ENCODE results near the gene NAB2. TPM values are rescaled to one million over a fixed set of nuclear protein-coding genes. Genes with fewer than 3 reads are reported as not detected.

The NAB2 gene
- total RNA-seq, 1 experiment from 2014 or later = 17.4 TPM

- no TSS peak for BruUV-seq (replicated peaks)
- Histone ChIP-seq H3K9me3 (ENCODE audit: low read length) (no peaks in the 10 kb centered on the region), H3K4me1 (ENCODE audit: insufficient read depth, low read length) (no peaks in the 10 kb centered on the region), H3K27ac (ENCODE audit: low read length) (no peak overlapping the region), H3K4me3 (ENCODE audit: low read length) (no peak overlapping the region), H3K9ac (ENCODE audit: low read length) (no peak overlapping the region), H3K4me2 (ENCODE audit: low read length) (no peak overlapping the region), H3K27me3 (ENCODE audit: low read length) (peaks cover 43% of the 10 kb centered on the region), H2AFZ (ENCODE audit: low read length) (no peak overlapping the region), H3K79me2 (ENCODE audit: low read length) (no peaks in the 10 kb centered on the region), H3K9me2 (replicated peaks; ENCODE audit: low read length) (no peaks in the 10 kb centered on the region), H4K20me1 (ENCODE audit: low read length) (no peaks in the 10 kb centered on the region), H3K36me3 (ENCODE audit: low read depth, low read length) (no peaks in the 10 kb centered on the region), H3F3A (ENCODE audit: low read length, unreplicated experiment) (no peaks in the 10 kb centered on the region)
- no peak for DNase-seq
- CTCF ChIA-PET = no interaction called here
- POLR2A ChIA-PET (ENCODE audit: unreplicated experiment) = no interaction called here
- intact Hi-C loops (cut with micrococcal nuclease) = no loop called here
- ATAC-seq = no peak
- TF ChIP-seq EZH2 (IDR thresholded peaks at IDR 0.05; ENCODE audit: low read length, unreplicated experiment) (no peak), CTCF (conservative IDR thresholded peaks at IDR 0.05; ENCODE audit: low read depth, low read length) (no peak), EZH2phosphoT487 (IDR thresholded peaks at IDR 0.05; ENCODE audit: borderline replicate concordance, low read length) (no peak)
These were observed 44.0 kb upstream of the NAB2 start for GRCh38 chr12:57044889-57045288.

- Histone ChIP-seq H3F3A (ENCODE audit: low read length, unreplicated experiment) (no peaks in the 10 kb centered on the region), H3K9me2 (replicated peaks; ENCODE audit: low read length) (no peaks in the 10 kb centered on the region), H3K27me3 (ENCODE audit: low read length) (peaks cover 31% of the 10 kb centered on the region), H4K20me1 (ENCODE audit: low read length) (no peaks in the 10 kb centered on the region), H3K36me3 (ENCODE audit: low read depth, low read length) (no peaks in the 10 kb centered on the region), H2AFZ (ENCODE audit: low read length) (no peak overlapping the region), H3K27ac (ENCODE audit: low read length) (no peak overlapping the region), H3K9ac (ENCODE audit: low read length) (no peak overlapping the region), H3K4me3 (ENCODE audit: low read length) (no peak overlapping the region), H3K4me1 (ENCODE audit: insufficient read depth, low read length) (no peaks in the 10 kb centered on the region), H3K4me2 (ENCODE audit: low read length) (no peak overlapping the region), H3K9me3 (ENCODE audit: low read length) (no peaks in the 10 kb centered on the region), H3K79me2 (ENCODE audit: low read length) (no peaks in the 10 kb centered on the region)
- ChIA-PET POLR2A (ENCODE audit: unreplicated experiment) (no interaction called here), CTCF (no interaction called here)
- intact Hi-C loops (cut with micrococcal nuclease) = no loop called here
- no TSS peak for BruUV-seq (replicated peaks)
- DNase-seq (no peak), ATAC-seq (no peak)
- TF ChIP-seq EZH2phosphoT487 (IDR thresholded peaks at IDR 0.05; ENCODE audit: borderline replicate concordance, low read length) = no peak
- TF ChIP-seq EZH2 (IDR thresholded peaks at IDR 0.05; ENCODE audit: low read length, unreplicated experiment) = no peak
- TF ChIP-seq CTCF (conservative IDR thresholded peaks at IDR 0.05; ENCODE audit: low read depth, low read length) = no peak
These were observed 42.7 kb upstream of the NAB2 start for GRCh38 chr12:57046086-57046791.
